K562 (cell line): ENCODE data around the gene HAX1. TPM values are rescaled to one million over a fixed set of nuclear protein-coding genes. Genes with fewer than 3 reads are reported as not detected.

Source experiments
- CHD4 ChIP-seq: fragments of 200-600 bp; sonication (generic); IDR thresholded peaks from 3 replicates; pipeline ENCODE4 v1.6.1; 2012; ENCODE audit warnings: low read depth, mild to moderate bottlenecking, mixed read lengths, low read length, inconsistent platforms; ENCODE audit not compliant: insufficient read depth, insufficient replicate concordance, poor library complexity, severe bottlenecking
- CREBBP ChIP-seq: IDR thresholded peaks from one replicate; pipeline ENCODE4 v1.6.1; 2012; ENCODE audit warnings: low read depth, mild to moderate bottlenecking, control low read depth, inconsistent platforms, low read length
- HDGF ChIP-seq: fragments of 450-650 bp; IDR thresholded peaks from 2 replicates; pipeline ENCODE4 v1.6.1; 2016
- MBD2 ChIP-seq: sonication (generic); IDR thresholded peaks from 2 replicates; pipeline ENCODE4 v1.6.1; 2016; ENCODE audit warnings: low read depth, borderline replicate concordance
- NKRF ChIP-seq: fragments of 450-650 bp; IDR thresholded peaks from 2 replicates; pipeline ENCODE4 v1.6.1; 2016; ENCODE audit warnings: borderline replicate concordance
- PHB ChIP-seq: fragments of 250-450 bp; sonication (Bioruptor Pico); IDR thresholded peaks from 2 replicates; pipeline ENCODE4 v1.5.0; 2021
- PHF21A ChIP-seq: fragments of 450-650 bp; IDR thresholded peaks from 2 replicates; pipeline ENCODE4 v1.6.1; 2017; ENCODE audit warnings: low read depth, borderline replicate concordance
- RFX7 ChIP-seq: fragments of 250-450 bp; sonication (Bioruptor Pico); IDR thresholded peaks from 2 replicates; pipeline ENCODE4 v1.5.1; 2021; ENCODE audit warnings: mild to moderate bottlenecking
- TBL1XR1 ChIP-seq, 2 experiments: IDR thresholded peaks; 2 replicates each; pipeline ENCODE4 v1.6.1; 2012; ENCODE audit warnings: improper control_type of control experiment in 2 of 2, low read length in 2 of 2, mild to moderate bottlenecking in 1 of 2
- TRIM24 ChIP-seq, 2 experiments: fragments of 450-650 bp; IDR thresholded peaks; 2 replicates each; pipeline ENCODE4 v1.6.1; 2016
- ZNF124 ChIP-seq: sonication (generic); formaldehyde crosslinking; IDR thresholded peaks from 2 replicates; pipeline ENCODE4 v1.8.1; 2022; ENCODE audit warnings: missing genetic modification reagents
- polyA plus RNA-seq, 8 experiments: library from polyadenylated mRNA; depleted of rRNA in 4 of 8; stranded (reverse) in 5 of 8; unstranded in 3 of 8; fragments of >200 nt; fragmentation: Nextera tagmentation in 2 of 8; fragmentation: Illumina TruSeq in 1 of 8; extraction: Ambion mirVana in 2 of 8; extraction: Trizol in 1 of 8; gene quantifications; 2 replicates each; pipeline versions ENCODE4 v1.2.1 to v1.2.3, GENCODE V29; 2011 to 2014; ENCODE audit warnings: inconsistent platforms in 1 of 8, missing spikeins in 1 of 8
- total RNA-seq, 7 experiments: library from RNA; depleted of rRNA in 6 of 7; stranded (reverse); fragments of >200 nt in 6 of 7; fragmentation: Illumina TruSeq in 2 of 7; extraction: Trizol in 2 of 7; gene quantifications; 2 replicates each; pipeline versions ENCODE4 v1.2.1 to v1.2.3, GENCODE V29; 2011 to 2021; ENCODE audit warnings: low replicate concordance in 1 of 7

Gene HAX1
- total and polyA plus RNA-seq, 9 of the 15 experiments (the other 6 are each of a cell fraction or from before 2014, with no cell fraction given) = 143 to 492 (median 234) TPM

GRCh38 chr1:154272217-154272998 lies at the start of gene HAX1 (continued):
- TF ChIP-seq ZNF124 (CRISPR knock-in tag) (no peak), TRIM24 (IDR thresholded peaks at IDR 0.05) (peak in 1 of 2 experiments; percentile 24; a peak in 1 of 4 replicates), RFX7 (CRISPR knock-in tag) (no peak), CHD4 (no peak), PHB (no peak), HDGF (no peak), CREBBP (no peak), PHF21A (0 out of 2 replicates have a peak, but pooled peaks have one; percentile 48), MBD2 (0 out of 2 replicates have a peak, but pooled peaks have one; percentile 57), TBL1XR1 (IDR thresholded peaks at IDR 0.05; ENCODE audit: low read length in 2 of 2) (no peak; a peak in 1 of 4 replicates), NKRF (no peak)
